Heart left ventricle (tissue), 13 donors: ENCODE results near the gene CC2D2B.

Experiments
- POLR2A ChIP-seq, 2 donors: fragments of 450-650 bp; IDR thresholded peaks; one replicate each; pipeline ENCODE4 v1.6.1; 2017; ENCODE audit warnings: antibody characterized with exemption in 2 of 2, mild to moderate bottlenecking in 2 of 2, moderate library complexity in 2 of 2
- TF ChIP-seq, protein P1 (sequence below), 12 donors: fragments of 200-600 bp; sonication (generic) in 4 of 12; IDR thresholded peaks; one replicate each; pipeline versions ENCODE4 v1.5.0 to v1.8.0; 2018 to 2022; ENCODE audit warnings: antibody characterized with exemption in 12 of 12, mild to moderate bottlenecking in 5 of 12
- donor health status: ischemic (EF 13 %, LVEDD 7.1; RV severe dilation, severe dysfunction).
- donor health status: DM: no; HTN: yes; CAD: no.
- donor health status: DM: no; HTN: no; CAD: no.
- donor health status: ischemic (EF 25% LVEDD 6.9; RV normal size, moderate dysfunction).
- donor health status: ischemic (EF 25% LVEDD 5.7; RV mildly dilated, moderate dysfunction).
- donor health status: ischemic (EF 35%, LVEDD 5.7; RV mildly dilated, moderate dysfunction).
- donor health status: nonischemic (EF 11% LVEDD 7.7; RV severe dilation, severe dysfunction).
- donor health status: DM: yes; HTN: yes; CAD: no.
- donor health status: PGD.
- donor health status: ischemic (EF 29% LVEDD 5.4; RV normal size, mild dysfunction).
- donor health status: nonischemic (EF 23%, LVEDD 6.1; RV moderate dilation, normal function).

DNA sequence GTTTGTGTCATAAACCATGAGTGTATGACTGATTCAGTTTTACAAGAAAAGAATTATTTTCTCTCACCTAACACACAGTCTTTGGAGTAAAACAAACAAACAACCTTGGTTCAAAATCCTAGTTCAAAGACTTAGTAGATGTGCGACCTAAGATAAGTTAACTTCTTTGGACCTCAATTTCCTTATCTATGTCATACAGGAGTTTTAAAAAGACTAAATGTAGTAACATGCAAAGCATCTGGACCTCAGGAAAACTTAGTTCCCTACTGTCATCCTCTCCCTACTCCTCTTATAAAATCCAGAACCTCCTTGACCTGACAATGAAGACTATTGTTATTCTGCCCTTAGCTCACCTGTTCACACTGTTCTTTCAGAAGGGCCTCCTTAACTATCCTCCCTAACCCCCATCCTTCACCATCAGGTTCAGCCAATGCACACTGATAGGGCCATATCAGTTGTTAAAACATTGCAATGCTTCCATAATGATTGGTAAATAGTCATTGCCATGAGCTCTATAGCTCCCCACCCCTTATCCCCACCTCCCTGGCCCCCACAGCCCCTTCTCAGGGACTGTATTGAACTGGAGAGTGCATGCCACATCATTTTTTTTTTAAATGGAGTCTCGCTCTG lies 106.8 kb downstream of the CC2D2B start:
- TF ChIP-seq POLR2A (IDR thresholded peaks at IDR 0.05) = no peak
- TF ChIP-seq, protein P1, sequence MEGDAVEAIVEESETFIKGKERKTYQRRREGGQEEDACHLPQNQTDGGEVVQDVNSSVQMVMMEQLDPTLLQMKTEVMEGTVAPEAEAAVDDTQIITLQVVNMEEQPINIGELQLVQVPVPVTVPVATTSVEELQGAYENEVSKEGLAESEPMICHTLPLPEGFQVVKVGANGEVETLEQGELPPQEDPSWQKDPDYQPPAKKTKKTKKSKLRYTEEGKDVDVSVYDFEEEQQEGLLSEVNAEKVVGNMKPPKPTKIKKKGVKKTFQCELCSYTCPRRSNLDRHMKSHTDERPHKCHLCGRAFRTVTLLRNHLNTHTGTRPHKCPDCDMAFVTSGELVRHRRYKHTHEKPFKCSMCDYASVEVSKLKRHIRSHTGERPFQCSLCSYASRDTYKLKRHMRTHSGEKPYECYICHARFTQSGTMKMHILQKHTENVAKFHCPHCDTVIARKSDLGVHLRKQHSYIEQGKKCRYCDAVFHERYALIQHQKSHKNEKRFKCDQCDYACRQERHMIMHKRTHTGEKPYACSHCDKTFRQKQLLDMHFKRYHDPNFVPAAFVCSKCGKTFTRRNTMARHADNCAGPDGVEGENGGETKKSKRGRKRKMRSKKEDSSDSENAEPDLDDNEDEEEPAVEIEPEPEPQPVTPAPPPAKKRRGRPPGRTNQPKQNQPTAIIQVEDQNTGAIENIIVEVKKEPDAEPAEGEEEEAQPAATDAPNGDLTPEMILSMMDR (IDR thresholded peaks at IDR 0.05) = no peak
